ENCODE measurements around the gene LPIN1. TPM values are rescaled to one million over a fixed set of nuclear protein-coding genes. Genes with fewer than 3 reads are reported as not detected.
"Not testable (repeated sequence)": the region's sequence is repeated elsewhere in the genome, so short reads cannot be mapped to it uniquely, and the experiment has no call there.

LPIN1 gene
- total RNA-seq, 1 donor from 2014 or later = 13.1 TPM

GRCh38 chr2:11832531-11832930, 86.1 kb downstream of the LPIN1 start:
- DNase-seq (ENCODE audit: low read depth in 2 of 2) = no peak

- DNase-seq (ENCODE audit: low read depth in 2 of 2) = peak in 1 of 2 donors; percentile 19
Measured at GRCh38 chr2:11833601-11834000, 87.2 kb downstream of the LPIN1 start.

GRCh38 chr2:11835403-11835802, 89.0 kb downstream of the LPIN1 start:
- DNase-seq (ENCODE audit: low read depth in 2 of 2) = peak in 1 of 2 donors; percentile 24

- no peak for DNase-seq (ENCODE audit: low read depth in 2 of 2)
Measured at GRCh38 chr2:11836647-11837219, 90.3 kb downstream of the LPIN1 start.

- DNase-seq (ENCODE audit: low read depth in 2 of 2) = no peak
Measured at GRCh38 chr2:11837875-11838734, 91.7 kb downstream of the LPIN1 start.

GRCh38 chr2:11839916-11840315, 93.5 kb downstream of the LPIN1 start:
- DNase-seq (ENCODE audit: low read depth in 2 of 2) = no peak

- peak in 1 of 2 donors; percentile 66 for DNase-seq (ENCODE audit: low read depth in 2 of 2)
Measured at GRCh38 chr2:11842336-11842735, 95.9 kb downstream of the LPIN1 start.

GRCh38 chr2:11844798-11845197, 98.4 kb downstream of the LPIN1 start:
- not testable (repeated sequence) for DNase-seq (ENCODE audit: low read depth in 2 of 2)

- DNase-seq (ENCODE audit: low read depth in 2 of 2) = not testable (repeated sequence)
Measured at GRCh38 chr2:11847935-11848334, 101.5 kb downstream of the LPIN1 start.

GRCh38 chr2:11850082-11850481, 103.7 kb downstream of the LPIN1 start:
- DNase-seq (ENCODE audit: low read depth in 2 of 2) = no peak

GRCh38 chr2:11852526-11853196, 106.2 kb downstream of the LPIN1 start:
- DNase-seq (ENCODE audit: low read depth in 2 of 2) = no peak

- no peak for DNase-seq (ENCODE audit: low read depth in 2 of 2)
Measured at GRCh38 chr2:11853197-11853588, 106.8 kb downstream of the LPIN1 start.

- no peak for DNase-seq (ENCODE audit: low read depth in 2 of 2)
Measured at GRCh38 chr2:11855064-11855760, 108.8 kb downstream of the LPIN1 start.

- no peak for DNase-seq (ENCODE audit: low read depth in 2 of 2)
Measured at GRCh38 chr2:11856095-11856494, 109.7 kb downstream of the LPIN1 start.

- no peak for DNase-seq (ENCODE audit: low read depth in 2 of 2)
Measured at GRCh38 chr2:11858883-11859282, 112.5 kb downstream of the LPIN1 start.

GRCh38 chr2:11859975-11860374, 113.5 kb downstream of the LPIN1 start:
- not testable (repeated sequence) for DNase-seq (ENCODE audit: low read depth in 2 of 2)

GRCh38 chr2:11861044-11861443, 114.6 kb downstream of the LPIN1 start:
- DNase-seq (ENCODE audit: low read depth in 2 of 2) = no peak

GRCh38 chr2:11862049-11862448, 115.6 kb downstream of the LPIN1 start:
- DNase-seq (ENCODE audit: low read depth in 2 of 2) = no peak

GRCh38 chr2:11863103-11863502, 116.7 kb downstream of the LPIN1 start:
- no peak for DNase-seq (ENCODE audit: low read depth in 2 of 2)

- DNase-seq (ENCODE audit: low read depth in 2 of 2) = peak; percentile 91 to 94
Measured at GRCh38 chr2:11863513-11864328, 117.3 kb downstream of the LPIN1 start.

- DNase-seq (ENCODE audit: low read depth in 2 of 2) = no peak
Measured at GRCh38 chr2:11864724-11865123, 118.3 kb downstream of the LPIN1 start.

Measured in lung microvascular endothelial cell (primary cell).